IMR-90 (cell line): ENCODE data around the gene SNRPB. TPM values are rescaled to one million over a fixed set of nuclear protein-coding genes. Genes with fewer than 3 reads are reported as not detected.

Experiments
- ATAC-seq: fragments of 200-7000 bp; cut with Tn5 transposase; 2 replicates; pipeline ENCODE4 v1.9.1; 2020; ENCODE audit warnings: low read depth, mild to moderate bottlenecking, moderate library complexity
- BruUV-seq: library from RNA; stranded (reverse); fragments of 400-500 nt; replicated peaks from 2 replicates; lab custom pipeline; 2021; lab: Mats Ljungman, UMichigan
- CTCF ChIA-PET: fragments of 300-600 bp; formaldehyde crosslinking; extraction: SDS; loops from one replicate; lab custom pipeline; 2021; ENCODE audit warnings: antibody characterized with exemption; lab: Yijun Ruan, JAX
- POLR2A ChIA-PET: fragments of 300-600 bp; sonication (Branson Sonifier 250); formaldehyde crosslinking; loops from one replicate; lab custom pipeline; 2022; ENCODE audit warnings: antibody characterized with exemption; ENCODE audit not compliant: unreplicated experiment; lab: Charles Lee
- DNase-seq: peaks from one replicate; pipeline ENCODE4 v3.0.0; 2013
- H2AFZ ChIP-seq: replicated peaks from 2 replicates; pipeline ENCODE3; 2013; ENCODE audit warnings: low read length, mild to moderate bottlenecking; ENCODE audit not compliant: poor library complexity
- H2AK5ac ChIP-seq: 2 replicates; pipeline ENCODE4 v1.6.1; 2013; ENCODE audit warnings: low read depth, low read length, inconsistent platforms
- H2AK9ac ChIP-seq: replicated peaks from 2 replicates; pipeline ENCODE3; 2013; ENCODE audit warnings: mild to moderate bottlenecking, low read depth, low read length, moderate library complexity; ENCODE audit not compliant: poor library complexity
- H2BK120ac ChIP-seq: 2 replicates; pipeline ENCODE4 v1.6.1; 2013; ENCODE audit warnings: low read depth, low read length, inconsistent platforms
- H2BK15ac ChIP-seq: 3 replicates; pipeline ENCODE4 v1.6.1; 2013; ENCODE audit warnings: low read depth, low read length, inconsistent platforms
- H2BK20ac ChIP-seq: 2 replicates; pipeline ENCODE4 v1.6.1; 2013; ENCODE audit warnings: low read depth, mild to moderate bottlenecking, inconsistent platforms, low read length, moderate library complexity
- H2BK5ac ChIP-seq: 2 replicates; pipeline ENCODE4 v1.6.1; 2013; ENCODE audit warnings: mild to moderate bottlenecking, low read depth, low read length, inconsistent platforms; ENCODE audit not compliant: poor library complexity, severe bottlenecking
- H3K14ac ChIP-seq: replicated peaks from 2 replicates; pipeline ENCODE4 v1.6.1; 2013; ENCODE audit warnings: low read depth, low read length, inconsistent platforms
- H3K18ac ChIP-seq: 2 replicates; pipeline ENCODE4 v1.6.1; 2013; ENCODE audit warnings: low read depth, low read length, control low read depth
- H3K23ac ChIP-seq: 2 replicates; pipeline ENCODE4 v1.6.1; 2013; ENCODE audit warnings: low read depth, low read length, inconsistent platforms
- H3K27ac ChIP-seq: 2 replicates; pipeline ENCODE4 v1.5.1; 2013; ENCODE audit warnings: mild to moderate bottlenecking, control low read depth, low read length; ENCODE audit not compliant: insufficient read depth
- H3K27me3 ChIP-seq: 2 replicates; pipeline ENCODE4 v1.6.1; 2013; ENCODE audit warnings: low read length; ENCODE audit not compliant: control insufficient read depth, insufficient read depth
- H3K36me3 ChIP-seq: 2 replicates; pipeline ENCODE4 v1.6.1; 2013; ENCODE audit warnings: low read length, mixed read lengths; ENCODE audit not compliant: control insufficient read depth, insufficient read depth
- H3K4ac ChIP-seq: 2 replicates; pipeline ENCODE4 v1.6.1; 2013; ENCODE audit warnings: low read depth, low read length, inconsistent platforms
- H3K4me1 ChIP-seq: 2 replicates; pipeline ENCODE4 v1.6.1; 2013; ENCODE audit warnings: low read length, mixed read lengths; ENCODE audit not compliant: control insufficient read depth, insufficient read depth
- H3K4me2 ChIP-seq: 2 replicates; pipeline ENCODE4 v1.6.1; 2013; ENCODE audit warnings: low read depth, mild to moderate bottlenecking, control low read depth, low read length, moderate library complexity
- H3K4me3 ChIP-seq: 2 replicates; pipeline ENCODE4 v1.5.1; 2013; ENCODE audit warnings: low read depth, mild to moderate bottlenecking, control low read depth, low read length, moderate library complexity; ENCODE audit not compliant: insufficient read depth
- H3K56ac ChIP-seq: 2 replicates; pipeline ENCODE4 v1.6.1; 2013; ENCODE audit warnings: low read length, inconsistent platforms; ENCODE audit not compliant: insufficient read depth; ENCODE audit errors: extremely low read depth
- H3K79me1 ChIP-seq, 2 experiments: 2 replicates each; pipeline ENCODE4 v1.6.1; 2013; ENCODE audit warnings: low read length in 2 of 2, inconsistent platforms in 1 of 2, low read depth in 1 of 2
- H3K9ac ChIP-seq: 2 replicates; pipeline ENCODE4 v1.6.1; 2013; ENCODE audit warnings: low read depth, low read length, control low read depth
- H3K9me1 ChIP-seq: 2 replicates; pipeline ENCODE4 v1.6.1; 2013; ENCODE audit warnings: low read length, inconsistent platforms; ENCODE audit not compliant: insufficient read depth
- H3K9me3 ChIP-seq: 2 replicates; pipeline ENCODE4 v1.6.1; 2013; ENCODE audit warnings: low read length; ENCODE audit not compliant: control insufficient read depth, insufficient read depth
- H4K20me1 ChIP-seq: 2 replicates; pipeline ENCODE4 v1.6.1; 2013; ENCODE audit warnings: low read length, inconsistent platforms; ENCODE audit not compliant: insufficient read depth
- H4K5ac ChIP-seq: 2 replicates; pipeline ENCODE4 v1.6.1; 2013; ENCODE audit warnings: mild to moderate bottlenecking, low read depth, low read length, control low read depth
- H4K8ac ChIP-seq, 2 experiments: 2 replicates each; pipeline ENCODE4 v1.6.1; 2013; ENCODE audit warnings: low read depth in 2 of 2, low read length in 2 of 2, control low read depth in 1 of 2, inconsistent platforms in 1 of 2
- H4K91ac ChIP-seq: 2 replicates; pipeline ENCODE4 v1.6.1; 2013; ENCODE audit warnings: low read depth, low read length, inconsistent platforms; ENCODE audit not compliant: insufficient read depth
- BHLHE40 ChIP-seq: fragments of 150-350 bp; IDR thresholded peaks from 2 replicates; pipeline ENCODE4 v1.6.1; 2016; ENCODE audit warnings: mild to moderate bottlenecking, low read depth, low read length
- CHD1 ChIP-seq: IDR thresholded peaks from 2 replicates; pipeline ENCODE4 v1.6.1; 2012; ENCODE audit warnings: low read depth, low read length, improper control_type of control experiment
- ELK1 ChIP-seq: fragments of 150-350 bp; IDR thresholded peaks from 2 replicates; pipeline ENCODE4 v1.6.1; 2016; ENCODE audit warnings: low read depth, mild to moderate bottlenecking, low read length, moderate library complexity, borderline replicate concordance
- FOS ChIP-seq: fragments of 150-350 bp; IDR thresholded peaks from 2 replicates; pipeline ENCODE4 v1.6.1; 2016; ENCODE audit warnings: low read depth, low read length
- MAZ ChIP-seq: IDR thresholded peaks from 2 replicates; pipeline ENCODE4 v1.6.1; 2012; ENCODE audit warnings: low read depth, mild to moderate bottlenecking, low read length, improper control_type of control experiment, moderate library complexity, borderline replicate concordance
- POLR2A ChIP-seq: IDR thresholded peaks from 2 replicates; pipeline ENCODE4 v1.6.1; 2012; ENCODE audit warnings: mild to moderate bottlenecking, low read depth, low read length
- RAD21 ChIP-seq: IDR thresholded peaks from 2 replicates; pipeline ENCODE4 v1.6.1; 2012; ENCODE audit warnings: low read length, improper control_type of control experiment
- RFX5 ChIP-seq: IDR thresholded peaks from 2 replicates; pipeline ENCODE4 v1.8.0; 2012; ENCODE audit warnings: low read depth, mild to moderate bottlenecking, low read length, moderate library complexity
- SMC3 ChIP-seq: fragments of 150-350 bp; IDR thresholded peaks from 2 replicates; pipeline ENCODE4 v1.6.1; 2016; ENCODE audit warnings: low read depth, mild to moderate bottlenecking, antibody characterized with exemption, low read length, moderate library complexity
- WGBS, 2 experiments: methylation state at CpG; one replicate each; pipeline versions ENCODE4 v1.1.5 to v1.1.7; 2013; ENCODE audit warnings: missing lambda C conversion rate in 2 of 2; ENCODE audit not compliant: insufficient read length in 1 of 2; ENCODE audit errors: extremely low coverage in 2 of 2; 5-methylcytosine and 5-hydroxymethylcytosine counted together
- dilution Hi-C: fragments of 300-500 bp; cut with HindIII; formaldehyde crosslinking; loops from one replicate; pipeline ENCODE4 v1.14.3; 2018; ENCODE audit warnings: low sequenced_read_pairs; ENCODE audit not compliant: unreplicated experiment
- in situ Hi-C: fragments of 300-500 bp; cut with MboI; formaldehyde crosslinking; loops from 3 replicates; pipeline ENCODE4 v1.14.3; 2019; ENCODE audit warnings: low sequenced_read_pairs, inconsistent platforms, mixed read lengths
- intact Hi-C: fragments of 100-400 bp; cut with micrococcal nuclease; formaldehyde crosslinking; loops from 2 replicates; pipeline ENCODE4 v1.10.0; 2022
- polyA plus RNA-seq, 3 experiments: library from polyadenylated mRNA; depleted of rRNA; stranded (reverse); fragments of >200 nt; gene quantifications; 2 replicates each; pipeline ENCODE4 v1.2.3, GENCODE V29; 2012; ENCODE audit warnings: low replicate concordance in 1 of 3
- total RNA-seq: library from RNA; depleted of rRNA; stranded (reverse); fragments of >200 nt; gene quantifications from 2 replicates; pipeline ENCODE4 v1.2.3, GENCODE V29; 2012

SNRPB gene
- total and polyA plus RNA-seq, 2 of the 4 experiments (the other 2 are of a cell fraction), result 103 to 214 TPM

- H2BK5ac ChIP-seq, result no peak overlapping the region
- ChIA-PET POLR2A (no interaction called here), CTCF (no interaction called here)
- no peak overlapping the region for H3K23ac ChIP-seq
- no peak overlapping the region for H3K9ac ChIP-seq
- TF ChIP-seq SMC3, result no peak
- no peak for TF ChIP-seq POLR2A
- TF ChIP-seq RFX5, result no peak
- no peak for TF ChIP-seq RAD21
- TF ChIP-seq FOS, result no peak
- no peak for TF ChIP-seq ELK1
- TF ChIP-seq CHD1, result no peak
- TF ChIP-seq BHLHE40, result no peak
- no peak for TF ChIP-seq MAZ
- DNase-seq (no peak), ATAC-seq (no peak)
- H3K14ac ChIP-seq, result no peak overlapping the region
- WGBS, 2 experiments, result no CpG with 5 or more reads among the region's 3 CpGs
- no TSS peak for BruUV-seq
- peaks cover 5 to 26% of the 10 kb centered on the region in 2 experiments; a peak in 3 of 4 replicates for H3K79me1 ChIP-seq
- no peak overlapping the region for H3K27ac ChIP-seq
- no peaks in the 10 kb centered on the region for H4K20me1 ChIP-seq
- intact Hi-C loops (loop anchor here (2.0 kb wide), 1 partner anchor 15 kb away; no protein-coding TSS in a partner anchor), in situ Hi-C loops (loop anchor here (25.0 kb wide), 1 partner anchor 328 kb away; the partner anchor contains the start of genes PCED1A and VPS16), dilution Hi-C loops (no loop called here)
- no peak overlapping the region for H2BK15ac ChIP-seq
- H4K5ac ChIP-seq, result no peak overlapping the region
- no peak overlapping the region for H3K56ac ChIP-seq
- H3K9me1 ChIP-seq, result peaks cover 3% of the 10 kb centered on the region
- no peaks in the 10 kb centered on the region for H3K36me3 ChIP-seq
- no peak overlapping the region for H2AK5ac ChIP-seq
- H2BK20ac ChIP-seq, result no peak overlapping the region
- H4K8ac ChIP-seq, result peak overlapping the region; percentile 91 to 99
- H2AK9ac ChIP-seq, result no peak overlapping the region
- no peak overlapping the region for H3K4me2 ChIP-seq
- H3K4ac ChIP-seq, result no peak overlapping the region
- no peak overlapping the region for H3K4me3 ChIP-seq
- H4K91ac ChIP-seq, result no peak overlapping the region
- H2AFZ ChIP-seq, result no peak overlapping the region
- H3K4me1 ChIP-seq, result peaks cover 2% of the 10 kb centered on the region; the same call in 1 of the 2 replicates
- H3K18ac ChIP-seq, result no peak overlapping the region
- no peak overlapping the region for H2BK120ac ChIP-seq
- no peaks in the 10 kb centered on the region for H3K27me3 ChIP-seq
- no peaks in the 10 kb centered on the region for H3K9me3 ChIP-seq
Measured at GRCh38 chr20:2509794-2510193, 39.2 kb upstream of the SNRPB start.
